Measurements from ENCODE around the gene EML4.

DNA sequence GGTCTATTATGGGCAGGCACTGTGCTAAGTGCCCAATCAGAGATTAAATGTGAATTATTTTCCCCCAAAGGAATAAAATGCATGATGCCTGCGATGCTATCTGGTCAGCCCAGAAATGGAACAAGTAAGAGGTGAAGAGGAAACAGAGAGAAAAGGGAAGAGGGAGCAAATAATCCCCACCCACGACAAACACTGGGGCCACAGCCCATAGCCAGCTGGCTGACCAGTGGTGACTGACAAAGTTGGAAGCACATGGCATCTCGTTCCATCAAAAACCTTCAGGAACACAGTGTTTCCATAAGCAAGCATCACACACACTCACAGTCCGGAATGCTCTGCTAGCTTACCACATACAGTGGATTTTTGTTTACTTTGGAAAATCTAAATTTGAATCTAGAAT is 213.0 kb downstream of the EML4 start:
- TF ChIP-seq, protein P1, sequence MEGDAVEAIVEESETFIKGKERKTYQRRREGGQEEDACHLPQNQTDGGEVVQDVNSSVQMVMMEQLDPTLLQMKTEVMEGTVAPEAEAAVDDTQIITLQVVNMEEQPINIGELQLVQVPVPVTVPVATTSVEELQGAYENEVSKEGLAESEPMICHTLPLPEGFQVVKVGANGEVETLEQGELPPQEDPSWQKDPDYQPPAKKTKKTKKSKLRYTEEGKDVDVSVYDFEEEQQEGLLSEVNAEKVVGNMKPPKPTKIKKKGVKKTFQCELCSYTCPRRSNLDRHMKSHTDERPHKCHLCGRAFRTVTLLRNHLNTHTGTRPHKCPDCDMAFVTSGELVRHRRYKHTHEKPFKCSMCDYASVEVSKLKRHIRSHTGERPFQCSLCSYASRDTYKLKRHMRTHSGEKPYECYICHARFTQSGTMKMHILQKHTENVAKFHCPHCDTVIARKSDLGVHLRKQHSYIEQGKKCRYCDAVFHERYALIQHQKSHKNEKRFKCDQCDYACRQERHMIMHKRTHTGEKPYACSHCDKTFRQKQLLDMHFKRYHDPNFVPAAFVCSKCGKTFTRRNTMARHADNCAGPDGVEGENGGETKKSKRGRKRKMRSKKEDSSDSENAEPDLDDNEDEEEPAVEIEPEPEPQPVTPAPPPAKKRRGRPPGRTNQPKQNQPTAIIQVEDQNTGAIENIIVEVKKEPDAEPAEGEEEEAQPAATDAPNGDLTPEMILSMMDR (IDR thresholded peaks at IDR 0.05; ENCODE audit: low read length), result no peak
- TF ChIP-seq EZH2 (optimal IDR thresholded peaks at IDR 0.05; ENCODE audit: low read depth, low read length), result no peak

All from MM.1S (cell line).